Natural killer cell (primary cell): ENCODE measurements around the gene MUC16. TPM values are rescaled to one million over a fixed set of nuclear protein-coding genes. Genes with fewer than 3 reads are reported as not detected.

Experiments
- ATAC-seq, 3 donors: fragments of 150-1000 bp in 2 of 3; fragments of 200-7000 bp in 1 of 3; cut with Tn5 transposase; 1 replicate in 1 of 3; 2 replicates in 2 of 3; pipeline ENCODE4 v1.10.0; 2021; ENCODE audit warnings: mild to moderate bottlenecking in 2 of 3, moderate library complexity in 2 of 3
- DNase-seq, 2 donors: peaks; one replicate each; pipeline versions ENCODE4 v3.0.0 to v3.0.0-alpha.2; 2013 to 2021; ENCODE audit warnings: mixed read lengths in 1 of 2
- H3K27ac ChIP-seq: one replicate; pipeline ENCODE4 v1.5.1; 2013; ENCODE audit warnings: mild to moderate bottlenecking, low read length
- H3K27me3 ChIP-seq: one replicate; pipeline ENCODE4 v1.6.1; 2013; ENCODE audit warnings: low read length; ENCODE audit not compliant: control insufficient read depth, insufficient read depth
- H3K36me3 ChIP-seq: one replicate; pipeline ENCODE4 v1.6.1; 2013; ENCODE audit warnings: low read length; ENCODE audit not compliant: control insufficient read depth, insufficient read depth
- H3K4me1 ChIP-seq: one replicate; pipeline ENCODE4 v1.6.1; 2013; ENCODE audit warnings: low read length; ENCODE audit not compliant: control insufficient read depth, insufficient read depth
- H3K4me3 ChIP-seq: one replicate; pipeline ENCODE4 v1.5.1; 2013; ENCODE audit warnings: low read length
- H3K9me3 ChIP-seq: one replicate; pipeline ENCODE4 v1.6.1; 2013; ENCODE audit warnings: low read length; ENCODE audit not compliant: control insufficient read depth, insufficient read depth
- H3K27ac Mint-ChIP-seq, 2 donors: one replicate each; pipeline ENCODE4 v1.8.0; 2022; ENCODE audit warnings: mild to moderate bottlenecking in 2 of 2, mixed read lengths in 2 of 2, moderate library complexity in 1 of 2
- H3K27me3 Mint-ChIP-seq, 2 donors: one replicate each; pipeline ENCODE4 v1.8.0; 2022; ENCODE audit warnings: low read depth in 2 of 2, mixed read lengths in 2 of 2
- H3K36me3 Mint-ChIP-seq: one replicate; pipeline ENCODE4 v1.8.0; 2022; ENCODE audit warnings: mixed read lengths
- H3K4me1 Mint-ChIP-seq, 2 donors: one replicate each; pipeline ENCODE4 v1.8.0; 2022; ENCODE audit warnings: mixed read lengths in 2 of 2
- H3K4me3 Mint-ChIP-seq: one replicate; pipeline ENCODE4 v1.8.0; 2022; ENCODE audit warnings: mild to moderate bottlenecking, moderate library complexity, mixed read lengths
- H3K9me3 Mint-ChIP-seq, 2 donors: one replicate each; pipeline ENCODE4 v1.8.0; 2022; ENCODE audit warnings: mixed read lengths in 2 of 2
- WGBS: methylation state at CpG from one replicate; pipeline ENCODE4 v1.1.7; 2013; ENCODE audit warnings: missing lambda C conversion rate; ENCODE audit not compliant: insufficient coverage; 5-methylcytosine and 5-hydroxymethylcytosine counted together
- intact Hi-C: fragments of 100-400 bp; cut with micrococcal nuclease; formaldehyde crosslinking; loops from one replicate; pipeline ENCODE4 v1.14.2; 2022
- total RNA-seq, 4 donors: library from RNA; stranded (reverse); fragments of 120-200 nt in 1 of 4; gene quantifications; one replicate each; pipeline versions ENCODE4 v1.2.3 to v1.2.4, GENCODE V29; 2013 to 2022
- TF ChIP-seq, protein P1 (sequence below): fragments of 200-600 bp; IDR thresholded peaks from one replicate; pipeline ENCODE4 v1.8.0; 2022; ENCODE audit warnings: antibody characterized with exemption

The MUC16 gene
- total RNA-seq, 3 donors from 2014 or later (not counting 1 experiment from before 2014, with no cell fraction given): under 0.01 TPM; not detected in 2

- Mint-ChIP-seq H3K4me1 (no peaks in the 10 kb centered on the region), H3K9me3 (no peaks in the 10 kb centered on the region), H3K4me3 (no peak overlapping the region), H3K27ac (no peak overlapping the region), H3K27me3 (peaks cover 0 to 2% of the 10 kb centered on the region in 2 donors), H3K36me3 (no peaks in the 10 kb centered on the region)
- DNase-seq (no peak), ATAC-seq (no peak)
- TF ChIP-seq, protein P1, sequence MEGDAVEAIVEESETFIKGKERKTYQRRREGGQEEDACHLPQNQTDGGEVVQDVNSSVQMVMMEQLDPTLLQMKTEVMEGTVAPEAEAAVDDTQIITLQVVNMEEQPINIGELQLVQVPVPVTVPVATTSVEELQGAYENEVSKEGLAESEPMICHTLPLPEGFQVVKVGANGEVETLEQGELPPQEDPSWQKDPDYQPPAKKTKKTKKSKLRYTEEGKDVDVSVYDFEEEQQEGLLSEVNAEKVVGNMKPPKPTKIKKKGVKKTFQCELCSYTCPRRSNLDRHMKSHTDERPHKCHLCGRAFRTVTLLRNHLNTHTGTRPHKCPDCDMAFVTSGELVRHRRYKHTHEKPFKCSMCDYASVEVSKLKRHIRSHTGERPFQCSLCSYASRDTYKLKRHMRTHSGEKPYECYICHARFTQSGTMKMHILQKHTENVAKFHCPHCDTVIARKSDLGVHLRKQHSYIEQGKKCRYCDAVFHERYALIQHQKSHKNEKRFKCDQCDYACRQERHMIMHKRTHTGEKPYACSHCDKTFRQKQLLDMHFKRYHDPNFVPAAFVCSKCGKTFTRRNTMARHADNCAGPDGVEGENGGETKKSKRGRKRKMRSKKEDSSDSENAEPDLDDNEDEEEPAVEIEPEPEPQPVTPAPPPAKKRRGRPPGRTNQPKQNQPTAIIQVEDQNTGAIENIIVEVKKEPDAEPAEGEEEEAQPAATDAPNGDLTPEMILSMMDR: no peak
- intact Hi-C loops: no loop called here
- Histone ChIP-seq H3K4me3 (no peak overlapping the region), H3K36me3 (no peaks in the 10 kb centered on the region), H3K9me3 (no peaks in the 10 kb centered on the region), H3K27ac (no peak overlapping the region), H3K4me1 (no peaks in the 10 kb centered on the region), H3K27me3 (no peaks in the 10 kb centered on the region)
- 86% methylated on average over 12 of the region's 12 CpGs for WGBS
Measured at GRCh38 chr19:9010693-9011092, 484 bp upstream of the MUC16 start.

DNA sequence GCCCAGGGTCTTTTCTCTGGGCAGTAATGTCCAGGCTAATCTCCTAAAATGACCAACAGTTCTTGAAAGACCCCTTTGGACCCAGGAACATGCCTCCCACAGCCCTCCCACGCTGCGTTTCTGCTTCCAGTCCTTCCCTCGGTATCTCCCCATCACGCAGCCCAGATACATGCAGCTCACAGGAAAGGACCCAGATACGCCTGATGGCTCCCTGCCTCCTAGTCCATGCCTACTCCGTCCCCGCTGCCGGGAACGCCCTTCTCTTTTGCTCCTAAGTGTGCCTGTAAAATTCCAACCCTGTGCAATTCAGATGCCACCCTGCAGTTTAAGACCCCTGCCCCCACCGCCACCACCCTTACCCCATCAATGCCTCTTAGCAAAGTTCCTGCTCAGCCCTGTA is 778 bp downstream of the MUC16 start:
- 75% methylated on average over 10 of the region's 10 CpGs for WGBS

GRCh38 chr19:9008667-9009066 is 1.5 kb downstream of the MUC16 start:
- Mint-ChIP-seq H3K36me3 (no peaks in the 10 kb centered on the region), H3K4me1 (no peaks in the 10 kb centered on the region), H3K4me3 (no peak overlapping the region), H3K9me3 (no peaks in the 10 kb centered on the region), H3K27ac (no peak overlapping the region), H3K27me3 (peaks cover 0 to 2% of the 10 kb centered on the region in 2 donors)
- no peaks in the 10 kb centered on the region for H3K27me3 ChIP-seq
- H3K36me3 ChIP-seq: no peaks in the 10 kb centered on the region
- TF ChIP-seq, protein P1: no peak
- intact Hi-C loops: no loop called here
- no peaks in the 10 kb centered on the region for H3K9me3 ChIP-seq
- no peak overlapping the region for H3K4me3 ChIP-seq
- DNase-seq (no peak), ATAC-seq (no peak)
- no peaks in the 10 kb centered on the region for H3K4me1 ChIP-seq
- H3K27ac ChIP-seq: no peak overlapping the region
- 82% methylated on average over 10 of the region's 10 CpGs for WGBS

More for the DNA sequence above, 778 bp downstream of the MUC16 start:
- H3K4me3 ChIP-seq: no peak overlapping the region
- H3K27me3 ChIP-seq: no peaks in the 10 kb centered on the region
- Mint-ChIP-seq H3K4me1 (no peaks in the 10 kb centered on the region), H3K36me3 (no peaks in the 10 kb centered on the region), H3K4me3 (no peak overlapping the region), H3K27me3 (peaks cover 0 to 2% of the 10 kb centered on the region in 2 donors), H3K9me3 (no peaks in the 10 kb centered on the region), H3K27ac (no peak overlapping the region)
- DNase-seq (no peak), ATAC-seq (no peak)
- no peaks in the 10 kb centered on the region for H3K36me3 ChIP-seq
- intact Hi-C loops: no loop called here
- H3K4me1 ChIP-seq: no peaks in the 10 kb centered on the region
- no peak overlapping the region for H3K27ac ChIP-seq
- TF ChIP-seq, protein P1: no peak
- H3K9me3 ChIP-seq: no peaks in the 10 kb centered on the region

- Histone ChIP-seq H3K4me1 (no peaks in the 10 kb centered on the region), H3K9me3 (no peaks in the 10 kb centered on the region), H3K27ac (no peak overlapping the region), H3K36me3 (no peaks in the 10 kb centered on the region), H3K4me3 (no peak overlapping the region), H3K27me3 (no peaks in the 10 kb centered on the region)
- ATAC-seq (peak in 1 of 3 donors; percentile 28), DNase-seq (no peak)
- Mint-ChIP-seq H3K4me3 (no peak overlapping the region), H3K36me3 (no peaks in the 10 kb centered on the region), H3K4me1 (no peaks in the 10 kb centered on the region), H3K27me3 (peaks cover 5 to 15% of the 10 kb centered on the region in 2 donors), H3K27ac (no peak overlapping the region), H3K9me3 (no peaks in the 10 kb centered on the region)
- TF ChIP-seq, protein P1: no peak
- WGBS: 93% methylated on average over 5 of the region's 5 CpGs
- intact Hi-C loops: no loop called here
Measured at GRCh38 chr19:9000933-9001332, 9.3 kb downstream of the MUC16 start.
